CD8-positive, alpha-beta memory T cell (primary cell): ENCODE data around the gene SBNO2. TPM values are rescaled to one million over a fixed set of nuclear protein-coding genes. Genes with fewer than 3 reads are reported as not detected.
A peak's percentile ranks its signal among the peaks of the same experiment; 100 is the strongest.

Experiments used
- CTCF ChIA-PET: fragments of 350-600 bp; sonication (Branson Sonifier 250); formaldehyde crosslinking; loops from one replicate; lab custom pipeline; 2021; ENCODE audit warnings: antibody characterized with exemption; lab: Charles Lee
- POLR2A ChIA-PET: fragments of 350-600 bp; sonication (Branson Sonifier 250); formaldehyde crosslinking; loops from one replicate; lab custom pipeline; 2021; ENCODE audit warnings: antibody characterized with exemption; lab: Charles Lee
- DNase-seq, 5 donors: peaks; one replicate each; pipeline versions ENCODE4 v3.0.0 to v3.0.0-alpha.2; 2020 to 2022; ENCODE audit warnings: mixed read lengths in 1 of 5
- H3K27ac ChIP-seq: one replicate; pipeline ENCODE4 v1.7.0; 2013; ENCODE audit warnings: low read depth, mild to moderate bottlenecking, low read length, moderate library complexity
- H3K27me3 ChIP-seq: 2 replicates; pipeline ENCODE4 v1.7.0; 2013; ENCODE audit warnings: low read length, mild to moderate bottlenecking; ENCODE audit not compliant: insufficient read depth, poor library complexity, severe bottlenecking
- H3K36me3 ChIP-seq: 2 replicates; pipeline ENCODE4 v1.7.0; 2013; ENCODE audit warnings: mild to moderate bottlenecking, low read length, moderate library complexity; ENCODE audit not compliant: insufficient read depth
- H3K4me1 ChIP-seq: 2 replicates; pipeline ENCODE4 v1.7.0; 2013; ENCODE audit warnings: mild to moderate bottlenecking, low read length, moderate library complexity; ENCODE audit not compliant: insufficient read depth
- H3K4me3 ChIP-seq: 2 replicates; pipeline ENCODE4 v1.7.0; 2013; ENCODE audit warnings: mild to moderate bottlenecking, low read length
- H3K9me3 ChIP-seq: 2 replicates; pipeline ENCODE4 v1.7.0; 2013; ENCODE audit warnings: mild to moderate bottlenecking, low read length
- H3K27ac Mint-ChIP-seq, 8 donors: one replicate each; pipeline ENCODE4 v1.8.0; 2020 to 2021; ENCODE audit warnings: mixed read lengths in 8 of 8, mild to moderate bottlenecking in 6 of 8, inconsistent platforms in 3 of 8, moderate library complexity in 3 of 8
- H3K27me3 Mint-ChIP-seq, 2 donors: one replicate each; pipeline ENCODE4 v1.8.0; 2020 to 2021; ENCODE audit warnings: mixed read lengths in 2 of 2, mild to moderate bottlenecking in 1 of 2, moderate library complexity in 1 of 2
- H3K36me3 Mint-ChIP-seq, 3 donors: one replicate each; pipeline ENCODE4 v1.8.0; 2020 to 2021; ENCODE audit warnings: mixed read lengths in 3 of 3, inconsistent platforms in 1 of 3, mild to moderate bottlenecking in 1 of 3
- H3K4me1 Mint-ChIP-seq, 3 donors: one replicate each; pipeline ENCODE4 v1.8.0; 2020 to 2021; ENCODE audit warnings: mixed read lengths in 3 of 3, inconsistent platforms in 1 of 3, mild to moderate bottlenecking in 1 of 3
- H3K4me3 Mint-ChIP-seq, 7 donors: one replicate each; pipeline ENCODE4 v1.8.0; 2020 to 2021; ENCODE audit warnings: mixed read lengths in 7 of 7, mild to moderate bottlenecking in 6 of 7, moderate library complexity in 4 of 7, inconsistent platforms in 2 of 7
- H3K9me3 Mint-ChIP-seq, 5 donors: one replicate each; pipeline ENCODE4 v1.8.0; 2020 to 2022; ENCODE audit warnings: mixed read lengths in 5 of 5, mild to moderate bottlenecking in 3 of 5, moderate library complexity in 2 of 5, inconsistent platforms in 1 of 5
- polyA plus RNA-seq: library from polyadenylated mRNA; unstranded; fragments of 300-500 nt; fragmentation: Illumina TruSeq; gene quantifications from one replicate; pipeline ENCODE4 v1.2.3, GENCODE V29; 2021
- total RNA-seq, 2 experiments: library from RNA; stranded (reverse); gene quantifications; one replicate each; pipeline ENCODE4 v1.2.3, GENCODE V29; 2021

The SBNO2 gene
- total and polyA plus RNA-seq, 3 experiments from 2014 or later = 4.3 to 61.0 (median 59.0) TPM

- Mint-ChIP-seq H3K4me1 (peaks cover 20 to 52% (median 35%) of the 10 kb centered on the region in 3 donors), H3K4me3 (peak overlapping the region; percentile 46 to 89 (median 66)), H3K27me3 (no peaks in the 10 kb centered on the region), H3K27ac (peak overlapping the region; percentile 36 to 96 (median 80)), H3K36me3 (peaks cover 8 to 29% (median 9%) of the 10 kb centered on the region in 3 donors), H3K9me3 (no peaks in the 10 kb centered on the region)
- H3K36me3 ChIP-seq = peaks cover 7% of the 10 kb centered on the region
- POLR2A ChIA-PET = interaction anchor here (0.5 to 17.4 kb wide), 12 partner anchors 11 to 129 kb away, joined by 3 to 737 read pairs (median 6); partner anchors contain the start of genes ABCA7 and POLR2E
- H3K27ac ChIP-seq = no peak overlapping the region
- no peaks in the 10 kb centered on the region for H3K9me3 ChIP-seq
- H3K4me3 ChIP-seq = peak overlapping the region; percentile 26
- peaks cover 35% of the 10 kb centered on the region for H3K4me1 ChIP-seq
- no peaks in the 10 kb centered on the region for H3K27me3 ChIP-seq
- peak; percentile 47 to 73 (median 62) for DNase-seq
- CTCF ChIA-PET = interaction anchor here (0.7 to 5.6 kb wide), 27 partner anchors 7 to 205 kb away, joined by 3 to 264 read pairs (median 5); partner anchors contain the start of genes ABCA7, ATP5F1D, CNN2 and RNU6-2
Measured at GRCh38 chr19:1064661-1065605, 109.1 kb downstream of the SBNO2 start.

- H3K9me3 ChIP-seq = no peaks in the 10 kb centered on the region
- peak overlapping the region in 2 of 8 donors; percentile 15 to 87 for H3K27ac Mint-ChIP-seq
Measured at GRCh38 chr19:1063909-1064660, 110.0 kb downstream of the SBNO2 start.

GRCh38 chr19:1063030-1063908 lies 110.8 kb downstream of the SBNO2 start:
- peak overlapping the region in 4 of 8 donors; percentile 23 to 64 (median 30) for H3K27ac Mint-ChIP-seq
- no peaks in the 10 kb centered on the region for H3K9me3 Mint-ChIP-seq
- Histone ChIP-seq H3K4me1 (peaks cover 35% of the 10 kb centered on the region), H3K27ac (no peak overlapping the region), H3K9me3 (no peaks in the 10 kb centered on the region), H3K4me3 (no peak overlapping the region), H3K27me3 (no peaks in the 10 kb centered on the region), H3K36me3 (no peaks in the 10 kb centered on the region)
- DNase-seq = peak; percentile 58 to 80 (median 65)
- H3K36me3 Mint-ChIP-seq = peaks cover 0 to 23% (median 0%) of the 10 kb centered on the region in 3 donors
- H3K4me1 Mint-ChIP-seq = peaks cover 14 to 41% (median 24%) of the 10 kb centered on the region in 3 donors
- CTCF ChIA-PET = interaction anchor here (5.6 kb wide), 1 partner anchor 19 kb away, joined by 264 read pairs; no protein-coding TSS in a partner anchor
- H3K4me3 Mint-ChIP-seq = peak overlapping the region in 2 of 7 donors; percentile 54 to 58
- no peaks in the 10 kb centered on the region for H3K27me3 Mint-ChIP-seq
- POLR2A ChIA-PET = interaction anchor here (17.4 kb wide), 1 partner anchor 19 kb away, joined by 737 read pairs; no protein-coding TSS in a partner anchor

More at GRCh38 chr19:1063909-1064660, 110.0 kb downstream of the SBNO2 start:
- H3K36me3 ChIP-seq = no peaks in the 10 kb centered on the region
- peak overlapping the region in 1 of 7 donors; percentile 37 for H3K4me3 Mint-ChIP-seq
- H3K27ac ChIP-seq = no peak overlapping the region
- CTCF ChIA-PET = interaction anchor here (0.7 to 5.6 kb wide), 26 partner anchors 9 to 206 kb away, joined by 3 to 264 read pairs (median 5); partner anchors contain the start of genes ABCA7, ATP5F1D, CNN2 and RNU6-2
- POLR2A ChIA-PET = interaction anchor here (0.5 to 17.4 kb wide), 9 partner anchors 11 to 129 kb away, joined by 3 to 737 read pairs (median 6); partner anchors contain the start of gene ABCA7
- DNase-seq = peak in 1 of 5 donors; percentile 51
- no peaks in the 10 kb centered on the region for H3K27me3 ChIP-seq
- peaks cover 16 to 43% (median 26%) of the 10 kb centered on the region in 3 donors for H3K4me1 Mint-ChIP-seq
- H3K4me1 ChIP-seq = peaks cover 28% of the 10 kb centered on the region
- no peak overlapping the region for H3K4me3 ChIP-seq
- H3K36me3 Mint-ChIP-seq = peaks cover 5 to 26% (median 6%) of the 10 kb centered on the region in 3 donors
- H3K9me3 Mint-ChIP-seq = no peaks in the 10 kb centered on the region
- H3K27me3 Mint-ChIP-seq = no peaks in the 10 kb centered on the region

GRCh38 chr19:1062387-1063029 lies 111.6 kb downstream of the SBNO2 start:
- Histone ChIP-seq H3K27ac (no peak overlapping the region), H3K27me3 (no peaks in the 10 kb centered on the region), H3K9me3 (no peaks in the 10 kb centered on the region), H3K36me3 (no peaks in the 10 kb centered on the region), H3K4me3 (no peak overlapping the region), H3K4me1 (peaks cover 42% of the 10 kb centered on the region)
- Mint-ChIP-seq H3K36me3 (peaks cover 0 to 21% (median 0%) of the 10 kb centered on the region in 3 donors), H3K4me1 (peaks cover 21 to 48% (median 32%) of the 10 kb centered on the region in 3 donors), H3K4me3 (no peak overlapping the region), H3K27ac (no peak overlapping the region), H3K9me3 (peaks cover 0 to under 1% (median 0%) of the 10 kb centered on the region in 5 donors), H3K27me3 (no peaks in the 10 kb centered on the region)
- CTCF ChIA-PET = no interaction called here
- POLR2A ChIA-PET = no interaction called here
- peak in 1 of 5 donors; percentile 45 for DNase-seq

GRCh38 chr19:1061987-1062386 lies 112.1 kb downstream of the SBNO2 start:
- Histone ChIP-seq H3K27me3 (no peaks in the 10 kb centered on the region), H3K4me3 (no peak overlapping the region), H3K9me3 (no peaks in the 10 kb centered on the region), H3K4me1 (peaks cover 48% of the 10 kb centered on the region), H3K36me3 (peaks cover 2% of the 10 kb centered on the region), H3K27ac (no peak overlapping the region)
- ChIA-PET CTCF (no interaction called here), POLR2A (interaction anchor here (0.8 kb wide), 1 partner anchor 19 kb away, joined by 3 read pairs; no protein-coding TSS in a partner anchor)
- H3K27ac Mint-ChIP-seq = no peak overlapping the region
- H3K27me3 Mint-ChIP-seq = no peaks in the 10 kb centered on the region
- H3K4me1 Mint-ChIP-seq = peaks cover 27 to 53% (median 37%) of the 10 kb centered on the region in 3 donors
- no peak overlapping the region for H3K4me3 Mint-ChIP-seq
- peak in 1 of 5 donors; percentile 45 for DNase-seq
- peaks cover 0 to 3% (median 0%) of the 10 kb centered on the region in 5 donors for H3K9me3 Mint-ChIP-seq
- H3K36me3 Mint-ChIP-seq = peaks cover 0 to 26% (median 0%) of the 10 kb centered on the region in 3 donors

- H3K9me3 ChIP-seq = no peaks in the 10 kb centered on the region
- POLR2A ChIA-PET = interaction anchor here (0.7 kb wide), 2 partner anchors 26 to 1191 kb away, joined by 3 to 9 read pairs; no protein-coding TSS in a partner anchor
- Mint-ChIP-seq H3K36me3 (peaks cover 0 to 38% (median 4%) of the 10 kb centered on the region in 3 donors), H3K27me3 (no peaks in the 10 kb centered on the region), H3K27ac (no peak overlapping the region), H3K9me3 (peaks cover 0 to 4% (median 0%) of the 10 kb centered on the region in 5 donors), H3K4me1 (peaks cover 28 to 49% (median 40%) of the 10 kb centered on the region in 3 donors), H3K4me3 (no peak overlapping the region)
- no peak overlapping the region for H3K27ac ChIP-seq
- H3K36me3 ChIP-seq = peaks cover 11% of the 10 kb centered on the region
- no peak overlapping the region for H3K4me3 ChIP-seq
- H3K4me1 ChIP-seq = peaks cover 37% of the 10 kb centered on the region
- CTCF ChIA-PET = interaction anchor here (1.3 to 5.2 kb wide), 2 partner anchors 27 to 183 kb away, joined by 5 to 57 read pairs; no protein-coding TSS in a partner anchor
- no peaks in the 10 kb centered on the region for H3K27me3 ChIP-seq
- DNase-seq = no peak
Measured at GRCh38 chr19:1060689-1061088, 113.4 kb downstream of the SBNO2 start.
